HG02642 (cell line): Measurements from ENCODE around the gene CD247.

Experiments
- ATAC-seq: cut with Tn5 transposase; IDR thresholded peaks from one replicate; pipeline ENCODE4 v1.9.1; 2021; ENCODE audit warnings: mild to moderate bottlenecking; ENCODE audit not compliant: unreplicated experiment, poor library complexity

The CD247 gene

DNA sequence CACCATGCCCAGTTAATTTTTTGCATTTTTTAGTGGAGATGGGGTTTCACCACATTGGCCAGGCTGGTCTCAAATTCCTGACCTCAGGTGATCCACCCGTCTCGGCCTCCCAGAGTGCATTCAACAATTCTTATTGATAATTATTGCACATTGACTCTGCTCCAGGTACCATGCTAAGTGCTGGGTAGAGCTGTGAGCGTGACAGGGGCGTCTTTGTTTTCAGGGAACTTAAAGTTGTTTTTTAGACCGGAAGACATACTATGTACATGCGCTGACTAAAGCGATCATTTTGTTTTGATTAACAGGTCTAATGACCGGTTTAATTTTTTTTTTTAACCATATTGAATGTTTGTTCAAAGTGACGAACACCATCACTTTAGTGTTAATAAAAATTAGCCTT lies 4.0 kb downstream of the CD247 start:
- ATAC-seq: no peak

DNA sequence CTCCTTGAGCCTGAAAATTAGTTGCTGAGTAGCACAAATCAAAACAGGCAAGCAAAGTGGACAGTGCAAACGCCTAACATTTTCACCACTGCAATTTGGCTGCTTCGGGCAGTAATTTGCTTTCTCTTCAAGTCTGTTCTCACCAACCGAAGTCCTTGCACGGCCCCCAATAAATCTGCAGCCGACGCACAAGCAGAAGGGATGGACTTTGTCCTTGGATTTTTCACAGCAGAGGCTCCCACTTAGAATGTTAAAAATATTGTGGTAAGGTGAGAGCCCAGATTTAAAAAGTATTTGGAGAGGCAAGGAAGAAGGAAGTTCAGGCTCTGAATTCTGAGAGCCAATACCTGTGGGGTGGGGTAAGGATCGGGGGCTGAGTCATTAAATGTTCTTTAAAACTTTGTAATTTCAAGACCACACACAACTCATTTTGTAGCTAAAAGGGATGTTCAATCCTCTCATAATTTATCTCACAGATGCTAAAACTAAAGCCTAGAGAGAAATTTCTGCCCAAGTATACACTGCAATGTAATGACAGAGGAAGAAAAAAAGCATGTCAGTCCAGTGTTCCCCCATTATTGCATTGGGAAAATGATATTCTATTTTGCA lies 6.2 kb downstream of the CD247 start:
- ATAC-seq: no peak

- ATAC-seq: no peak
Observed at GRCh38 chr1:167511374-167511986, 6.8 kb downstream of the CD247 start.

GRCh38 chr1:167510881-167511280 lies 7.4 kb downstream of the CD247 start:
- no peak for ATAC-seq

GRCh38 chr1:167510244-167510643 lies 8.1 kb downstream of the CD247 start:
- ATAC-seq: no peak

- ATAC-seq: no peak
Observed at GRCh38 chr1:167509587-167509986, 8.7 kb downstream of the CD247 start.

- ATAC-seq: no peak
Observed at GRCh38 chr1:167507719-167508118, 10.6 kb downstream of the CD247 start.

DNA sequence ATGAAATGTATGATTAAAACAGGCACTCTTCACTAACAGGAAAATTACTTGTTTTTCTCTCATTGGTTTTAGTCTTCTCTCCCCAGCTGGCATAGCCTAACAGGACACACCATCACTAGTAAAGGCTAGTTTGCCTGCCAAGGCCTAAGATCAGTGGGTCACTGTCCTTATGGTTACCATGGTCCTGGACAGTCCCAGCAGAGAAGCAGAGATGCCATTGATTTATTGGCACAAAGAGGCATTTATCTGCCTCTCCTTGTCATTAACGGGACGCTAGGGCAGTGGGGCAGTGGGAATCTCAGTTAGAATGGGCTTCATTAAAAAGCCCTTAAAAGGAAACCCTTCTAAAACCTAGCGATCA lies 13.9 kb downstream of the CD247 start:
- no peak for ATAC-seq

DNA sequence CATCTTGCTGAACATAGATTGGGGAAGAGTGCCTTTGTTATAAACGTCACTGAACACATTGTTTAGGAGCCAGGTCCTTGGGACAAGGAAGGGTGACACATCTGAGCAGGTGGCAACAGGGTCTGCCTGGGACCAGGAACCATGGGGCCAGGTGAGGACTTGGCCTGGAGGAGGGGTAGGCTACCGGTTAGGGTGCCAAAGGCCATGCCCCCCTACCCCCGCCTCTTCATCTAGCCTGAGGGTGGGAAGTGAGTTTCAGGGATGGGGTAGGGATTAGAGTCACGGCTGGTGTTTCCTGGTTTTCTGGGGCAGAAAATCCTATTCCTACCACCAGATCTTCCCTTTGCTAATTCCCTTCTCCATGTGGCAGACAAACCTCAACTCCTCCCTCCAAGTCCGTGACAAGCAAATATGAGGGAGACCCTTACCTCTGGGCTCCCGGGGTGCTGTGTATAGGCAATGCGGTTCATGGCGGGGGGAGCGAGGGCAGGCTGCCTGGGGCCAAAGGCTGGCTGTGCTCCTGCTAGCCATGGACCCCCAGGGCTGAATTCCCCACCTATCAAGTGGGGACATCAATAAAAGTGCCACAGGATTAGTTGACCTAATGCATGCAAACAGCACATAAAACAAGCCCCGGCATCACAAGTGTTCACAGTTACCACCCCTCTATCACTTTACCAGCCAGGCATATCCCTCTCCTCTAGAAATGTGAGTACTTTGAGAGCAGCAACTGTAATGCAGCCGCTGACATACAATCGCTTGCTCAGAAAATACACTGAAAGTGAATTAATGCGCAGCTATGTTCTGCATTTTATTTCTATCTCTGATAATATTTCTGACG lies 14.5 kb downstream of the CD247 start:
- ATAC-seq: no peak

DNA sequence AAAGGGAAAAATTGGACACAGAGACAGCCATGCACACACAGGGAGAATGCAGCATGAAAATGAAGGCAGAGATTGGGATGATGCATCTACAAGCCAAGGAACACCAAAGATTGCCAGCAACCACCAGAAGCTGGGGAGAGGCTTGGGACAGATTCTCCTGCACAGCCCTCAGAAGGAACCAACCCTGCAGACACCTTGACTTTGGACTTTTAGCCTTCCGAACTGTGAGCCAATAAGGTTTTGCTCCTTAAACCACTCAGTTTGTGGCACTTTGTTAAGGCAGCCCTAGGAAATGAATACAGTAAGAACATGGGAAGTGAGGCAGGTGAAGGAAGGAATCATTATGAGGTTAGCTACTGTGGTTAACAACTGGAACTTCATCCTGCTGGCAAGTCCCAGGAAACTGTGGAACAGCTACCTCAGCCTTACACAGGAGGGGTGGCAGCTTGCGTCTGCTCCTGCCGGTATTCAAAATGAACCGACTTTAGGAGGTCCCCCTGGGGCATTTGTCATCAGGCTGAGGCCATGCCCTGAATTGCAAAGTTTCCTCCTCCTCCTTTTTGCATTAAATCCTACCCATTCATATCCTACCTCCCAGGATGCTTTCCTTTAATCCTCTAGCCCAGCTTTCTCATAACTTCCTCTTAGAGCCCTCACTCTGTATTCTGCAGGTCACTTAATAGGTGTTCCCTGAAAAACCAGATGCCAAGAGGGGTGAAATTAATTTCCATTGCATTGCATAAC lies 15.4 kb downstream of the CD247 start:
- ATAC-seq: no peak

DNA sequence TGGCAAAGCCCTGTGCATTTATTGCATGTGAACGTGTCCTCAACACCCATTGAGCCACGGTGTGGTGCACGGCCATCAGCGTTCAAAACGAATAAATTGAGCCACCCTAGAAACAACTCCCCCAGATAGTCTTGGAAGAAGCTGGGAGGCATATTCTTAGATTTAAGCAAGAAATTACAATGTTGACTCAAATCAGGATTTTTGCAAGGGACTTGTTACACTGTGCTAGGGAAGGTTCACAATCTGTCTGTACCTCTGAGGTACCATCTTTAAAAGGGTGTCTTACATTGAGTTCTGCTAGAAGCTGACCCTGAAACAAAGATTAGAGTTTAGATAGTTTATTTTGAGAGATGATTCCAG lies 16.2 kb downstream of the CD247 start:
- ATAC-seq: no peak

DNA sequence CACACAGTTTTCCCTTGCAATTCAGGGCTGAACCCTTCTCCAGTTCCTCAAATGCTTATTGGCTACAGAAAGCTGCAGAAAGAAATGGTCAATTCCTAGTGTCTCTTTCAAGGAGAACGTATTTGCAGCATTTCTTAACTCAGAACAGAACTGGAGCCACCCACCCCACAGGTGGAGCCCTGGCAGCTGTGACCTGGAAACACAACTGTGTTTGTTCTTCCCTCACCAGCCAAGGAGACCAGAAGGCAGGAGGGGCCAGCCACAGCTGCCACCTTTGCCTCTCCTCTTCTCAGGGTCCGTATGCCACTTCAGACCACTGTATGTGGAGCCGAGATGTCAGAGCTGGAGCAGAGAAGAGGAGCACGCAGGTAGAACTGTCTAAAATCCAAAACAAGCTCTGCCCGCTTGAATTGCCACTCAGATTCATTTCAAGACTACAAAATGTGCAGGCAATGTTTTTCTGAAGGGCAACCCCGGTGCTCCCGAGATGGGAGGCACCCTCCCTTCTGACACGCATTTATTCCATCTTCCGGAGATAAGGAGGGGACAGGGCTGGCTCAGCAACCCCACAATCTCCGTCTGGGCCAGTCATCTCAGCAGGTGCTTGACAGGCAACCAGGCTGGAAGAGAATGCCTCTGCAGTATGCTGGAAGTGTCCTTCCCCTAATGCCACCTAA lies 16.7 kb downstream of the CD247 start:
- no peak for ATAC-seq

- no peak for ATAC-seq
Observed at GRCh38 chr1:167500283-167500860, 18.0 kb downstream of the CD247 start.

DNA sequence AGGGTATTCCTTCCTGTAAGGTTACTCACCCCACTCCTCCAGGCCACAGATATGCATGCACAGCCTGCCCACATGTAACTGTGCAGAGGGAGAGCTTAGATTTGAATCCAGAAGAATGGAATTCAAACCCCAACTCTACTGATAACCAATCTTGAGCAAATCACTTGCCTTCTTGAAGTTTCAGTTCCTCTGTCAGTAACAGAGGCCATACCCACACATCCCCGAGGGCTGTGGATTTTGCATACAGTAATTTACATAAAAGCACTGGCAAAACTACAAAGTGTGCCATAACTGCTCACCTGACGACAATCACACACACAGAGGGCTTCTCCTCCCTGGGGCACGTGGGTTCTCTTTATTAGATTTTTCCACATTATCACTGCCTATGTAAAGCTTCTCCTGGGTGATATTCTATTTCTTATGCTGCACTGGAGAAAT lies 18.6 kb downstream of the CD247 start:
- ATAC-seq: peak; percentile 92

DNA sequence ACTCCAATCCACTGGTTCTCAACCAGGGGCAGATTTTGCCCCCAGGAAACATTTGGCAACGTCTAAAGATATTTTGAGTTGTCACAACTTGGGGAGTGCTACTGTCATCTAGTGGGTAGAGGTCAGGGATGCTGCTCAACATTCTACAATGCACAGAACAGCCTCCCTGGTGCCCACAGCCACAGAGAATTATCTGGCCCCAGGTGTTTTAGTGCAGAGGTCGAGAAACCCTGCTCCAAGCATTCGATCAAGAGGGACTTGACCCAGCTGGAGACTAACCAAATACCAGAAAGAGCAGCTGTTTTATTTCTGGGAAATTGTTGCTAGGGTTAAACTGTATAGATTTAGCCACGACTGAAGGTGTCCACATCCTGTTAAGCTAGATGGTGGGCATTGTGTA lies 19.2 kb downstream of the CD247 start:
- peak; percentile 5 for ATAC-seq

- no peak for ATAC-seq
Observed at GRCh38 chr1:167496797-167497619, 21.3 kb downstream of the CD247 start.

DNA sequence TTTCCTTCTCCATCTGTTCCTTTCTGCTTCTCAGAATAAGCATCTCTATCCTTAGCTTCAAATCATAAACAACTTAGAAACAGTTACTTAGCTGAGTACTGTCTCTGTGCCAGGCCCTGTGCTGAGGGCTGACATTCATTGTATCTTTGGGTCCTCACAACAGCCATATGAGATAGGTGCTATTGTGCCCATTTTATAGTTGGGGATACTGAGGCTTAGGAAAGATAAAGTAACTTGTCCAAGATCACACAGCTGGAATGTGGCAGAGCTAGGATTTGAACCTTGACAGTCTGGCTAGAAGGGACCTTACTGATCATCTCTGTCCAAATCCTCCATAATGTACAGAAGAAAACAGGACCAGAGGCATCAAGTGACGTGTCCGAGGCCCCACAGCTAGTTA lies 25.0 kb downstream of the CD247 start:
- ATAC-seq: no peak

DNA sequence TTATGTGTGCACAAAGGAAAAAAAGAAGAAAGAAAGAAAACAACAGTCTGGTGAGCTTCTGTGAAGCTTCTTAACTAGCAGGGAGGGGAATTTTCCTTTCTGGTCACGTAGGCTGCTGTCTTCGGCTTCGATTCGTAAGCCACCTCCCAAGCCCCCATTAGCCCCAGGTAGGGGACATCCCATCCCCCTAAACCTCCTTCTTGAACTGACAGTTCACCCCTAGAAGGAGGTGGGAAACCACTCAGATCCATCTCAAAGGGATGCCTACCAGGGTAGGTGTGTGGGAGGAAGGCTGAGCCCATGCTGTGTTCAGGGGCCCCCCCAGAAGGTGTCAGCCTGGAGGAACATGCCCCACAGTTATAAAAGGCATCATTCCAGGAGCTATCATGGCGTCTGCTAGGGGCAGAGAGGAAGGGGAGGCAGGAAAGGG lies 25.8 kb downstream of the CD247 start:
- no peak for ATAC-seq
